Bronchial epithelial cell (primary cell): ENCODE data around the gene CAMK2D. TPM values are rescaled to one million over a fixed set of nuclear protein-coding genes. Genes with fewer than 3 reads are reported as not detected.

Experiments
- DNase-seq: peaks from one replicate; pipeline ENCODE4 v3.0.0-alpha.2; 2010; ENCODE audit warnings: low read depth
- FAIRE-seq: peaks from 2 replicates; lab custom pipeline; 2011; peaks lifted over from hg19 to GRCh38; lab: Jason Lieb, UNC
- H3K27me3 ChIP-seq: 2 replicates; pipeline ENCODE4 v1.5.1; 2011; ENCODE audit warnings: low read length; ENCODE audit not compliant: control insufficient read depth, insufficient read depth
- H3K36me3 ChIP-seq: 2 replicates; pipeline ENCODE4 v1.5.1; 2011; ENCODE audit warnings: low read length; ENCODE audit not compliant: control insufficient read depth, insufficient read depth
- H3K4me3 ChIP-seq: 2 replicates; pipeline ENCODE4 v1.5.1; 2011; ENCODE audit warnings: mild to moderate bottlenecking, low read depth, low read length, control low read depth
- total RNA-seq: library from RNA; depleted of rRNA; stranded (reverse); fragments of >200 nt; gene quantifications from 2 replicates; pipeline ENCODE4 v1.2.1, GENCODE V29; 2014
- TF ChIP-seq, protein P1 (sequence below): IDR thresholded peaks from 2 replicates; pipeline ENCODE4 v1.5.1; 2011; ENCODE audit warnings: mild to moderate bottlenecking, moderate library complexity, low read length, control low read depth, inconsistent platforms; ENCODE audit not compliant: insufficient read depth, severe bottlenecking

Gene CAMK2D
- total RNA-seq, 1 donor from 2014 or later = 50.8 TPM

- TF ChIP-seq, protein P1, sequence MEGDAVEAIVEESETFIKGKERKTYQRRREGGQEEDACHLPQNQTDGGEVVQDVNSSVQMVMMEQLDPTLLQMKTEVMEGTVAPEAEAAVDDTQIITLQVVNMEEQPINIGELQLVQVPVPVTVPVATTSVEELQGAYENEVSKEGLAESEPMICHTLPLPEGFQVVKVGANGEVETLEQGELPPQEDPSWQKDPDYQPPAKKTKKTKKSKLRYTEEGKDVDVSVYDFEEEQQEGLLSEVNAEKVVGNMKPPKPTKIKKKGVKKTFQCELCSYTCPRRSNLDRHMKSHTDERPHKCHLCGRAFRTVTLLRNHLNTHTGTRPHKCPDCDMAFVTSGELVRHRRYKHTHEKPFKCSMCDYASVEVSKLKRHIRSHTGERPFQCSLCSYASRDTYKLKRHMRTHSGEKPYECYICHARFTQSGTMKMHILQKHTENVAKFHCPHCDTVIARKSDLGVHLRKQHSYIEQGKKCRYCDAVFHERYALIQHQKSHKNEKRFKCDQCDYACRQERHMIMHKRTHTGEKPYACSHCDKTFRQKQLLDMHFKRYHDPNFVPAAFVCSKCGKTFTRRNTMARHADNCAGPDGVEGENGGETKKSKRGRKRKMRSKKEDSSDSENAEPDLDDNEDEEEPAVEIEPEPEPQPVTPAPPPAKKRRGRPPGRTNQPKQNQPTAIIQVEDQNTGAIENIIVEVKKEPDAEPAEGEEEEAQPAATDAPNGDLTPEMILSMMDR = no peak
- Histone ChIP-seq H3K4me3 (no peak overlapping the region), H3K27me3 (no peaks in the 10 kb centered on the region), H3K36me3 (no peaks in the 10 kb centered on the region)
- FAIRE-seq = no peak
- DNase-seq = no peak
These were observed 124.7 kb downstream of the CAMK2D start for GRCh38 chr4:113636877-113637276.

DNA sequence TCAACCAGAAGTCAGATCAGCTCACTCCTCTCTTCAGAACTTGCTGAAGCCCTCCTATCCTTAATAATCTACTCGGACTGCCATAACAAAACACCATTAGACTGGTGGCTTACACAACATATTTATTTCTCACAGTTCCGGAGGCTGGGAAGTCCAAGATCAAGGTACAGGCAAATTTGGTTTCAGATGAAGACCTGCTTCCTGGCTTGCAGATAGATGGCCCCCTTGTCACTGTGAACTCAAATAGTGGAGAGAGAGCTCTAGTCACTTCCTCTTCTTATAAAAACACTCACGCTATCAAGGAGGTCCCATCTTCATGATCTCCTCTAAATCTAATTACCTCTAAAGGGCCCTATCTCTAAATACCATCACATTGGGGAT, 125.1 kb downstream of the CAMK2D start:
- TF ChIP-seq, protein P1 = no peak
- FAIRE-seq = no peak
- H3K27me3 ChIP-seq = no peaks in the 10 kb centered on the region
- no peak overlapping the region for H3K4me3 ChIP-seq
- no peak for DNase-seq
- no peaks in the 10 kb centered on the region for H3K36me3 ChIP-seq

DNA sequence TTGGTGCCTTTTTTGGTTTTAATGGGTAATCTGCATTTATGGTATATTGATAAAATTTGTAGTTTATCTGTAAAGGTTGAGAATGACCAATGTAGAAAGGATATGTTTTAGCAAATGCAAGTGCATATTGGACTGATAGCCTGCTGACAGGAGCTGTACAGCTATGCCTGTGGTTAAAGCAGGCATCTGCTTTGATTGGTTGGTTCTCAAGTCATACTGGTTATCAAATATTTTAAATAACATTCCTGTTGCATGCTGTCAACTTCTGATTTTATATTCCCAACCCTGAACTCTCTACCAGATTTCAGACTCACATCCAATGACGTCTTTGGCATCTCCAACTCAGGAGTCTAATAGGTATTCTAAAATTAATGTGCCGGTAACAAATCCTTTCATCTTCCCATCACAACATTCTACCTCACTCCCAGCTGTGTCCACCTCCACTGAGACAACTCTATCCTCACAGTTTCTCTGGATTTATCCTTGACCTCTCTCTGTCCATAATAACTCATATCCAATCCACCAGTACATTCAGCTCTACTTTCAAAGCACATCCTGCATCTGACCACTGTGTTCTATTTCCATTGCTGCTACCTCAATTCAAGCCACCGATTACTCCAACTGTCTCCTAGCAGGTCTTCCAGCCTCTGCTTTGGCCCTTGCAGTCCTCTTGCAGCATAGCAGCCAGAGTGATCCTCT, 125.7 kb downstream of the CAMK2D start:
- Histone ChIP-seq H3K4me3 (no peak overlapping the region), H3K36me3 (no peaks in the 10 kb centered on the region), H3K27me3 (no peaks in the 10 kb centered on the region)
- peak; percentile 14 for DNase-seq
- TF ChIP-seq, protein P1 = no peak
- FAIRE-seq = peak; percentile 50

- H3K36me3 ChIP-seq = no peaks in the 10 kb centered on the region
- no peaks in the 10 kb centered on the region for H3K27me3 ChIP-seq
- TF ChIP-seq, protein P1 = no peak
- no peak overlapping the region for H3K4me3 ChIP-seq
- no peak for FAIRE-seq
- no peak for DNase-seq
These were observed 127.2 kb downstream of the CAMK2D start for GRCh38 chr4:113634081-113634969.

- FAIRE-seq = no peak
- no peaks in the 10 kb centered on the region for H3K27me3 ChIP-seq
- no peak for DNase-seq
- H3K4me3 ChIP-seq = no peak overlapping the region
- TF ChIP-seq, protein P1 = no peak
- no peaks in the 10 kb centered on the region for H3K36me3 ChIP-seq
These were observed 128.1 kb downstream of the CAMK2D start for GRCh38 chr4:113633467-113633866.
